BLaER1 treated with 17β-estradiol and CSF1 and Interleukin-3, amounts not matched to agents 10 nM and 100 nM (cell line): ENCODE data around the gene HCRT.
A peak's percentile ranks its signal among the peaks of the same experiment; 100 is the strongest.

Experiments used
- H3K27ac ChIP-seq, 11 experiments: shearing (Covaris generic); formaldehyde crosslinking; 2 replicates each; pipeline ENCODE4 v1.8.1; 2022
- H3K27me3 ChIP-seq, 11 experiments: shearing (Covaris generic); formaldehyde crosslinking; 2 replicates each; pipeline ENCODE4 v1.8.1; 2022
- H3K36me3 ChIP-seq, 11 experiments: shearing (Covaris generic); formaldehyde crosslinking; 2 replicates each; pipeline ENCODE4 v1.8.1; 2022
- H3K4me1 ChIP-seq, 10 experiments: shearing (Covaris generic); formaldehyde crosslinking; 2 replicates each; pipeline ENCODE4 v1.8.1; 2022
- H3K4me2 ChIP-seq, 11 experiments: shearing (Covaris generic); formaldehyde crosslinking; 2 replicates each; pipeline ENCODE4 v1.8.1; 2022
- H3K4me3 ChIP-seq, 10 experiments: shearing (Covaris generic); formaldehyde crosslinking; 2 replicates each; pipeline ENCODE4 v1.8.1; 2022
- H3K9ac ChIP-seq, 11 experiments: shearing (Covaris generic); formaldehyde crosslinking; 2 replicates each; pipeline ENCODE4 v1.8.1; 2022
- H3K9me3 ChIP-seq, 11 experiments: shearing (Covaris generic); formaldehyde crosslinking; replicated peaks in 1 of 11; 2 replicates each; pipeline ENCODE4 v1.8.1; 2022
- H4K20me1 ChIP-seq, 11 experiments: shearing (Covaris generic); formaldehyde crosslinking; 2 replicates each; pipeline ENCODE4 v1.8.1; 2022
- Cebpa-rat ChIP-seq, 11 experiments: shearing (Covaris generic); IDR thresholded peaks; 2 replicates each; pipeline ENCODE4 v1.8.1; 2022

The HCRT gene

DNA sequence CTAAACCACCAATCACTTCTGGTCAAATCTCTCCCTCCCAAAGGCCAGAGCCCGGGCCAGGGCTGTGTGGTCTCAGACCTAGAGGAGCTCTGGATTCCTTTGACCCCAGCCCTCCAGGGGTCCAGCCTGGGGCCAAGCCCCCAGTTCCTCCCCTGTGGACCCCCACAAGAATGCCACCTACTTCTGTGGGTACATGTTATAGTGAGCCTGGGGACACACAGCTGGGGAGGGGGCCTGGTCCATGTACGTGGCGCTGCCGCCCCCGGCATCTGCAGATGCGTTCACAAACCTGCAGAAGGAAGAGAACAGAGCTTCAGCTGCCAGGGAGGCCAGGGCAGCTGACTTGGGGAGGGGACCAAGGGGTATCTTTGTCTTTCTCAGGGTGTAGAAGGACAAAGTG is 16.9 kb upstream of the HCRT start:
- Histone ChIP-seq H3K4me2 (no peak overlapping the region), H3K27me3 (no peaks in the 10 kb centered on the region), H3K9ac (peak overlapping the region in 1 of 11 experiments; percentile 21; a peak in 1 of 22 replicates), H3K36me3 (peaks cover 61 to 78% (median 74%) of the 10 kb centered on the region in 11 experiments), H3K4me1 (peaks cover 13 to 39% (median 22%) of the 10 kb centered on the region in 10 experiments; a peak in 18 of 20 replicates), H3K9me3 (no peaks in the 10 kb centered on the region), H3K27ac (no peak overlapping the region), H3K4me3 (no peak overlapping the region), H4K20me1 (no peaks in the 10 kb centered on the region; a peak in 1 of 22 replicates)
- no peak for TF ChIP-seq Cebpa-rat (IDR thresholded peaks at IDR 0.05)

GRCh38 chr17:42201458-42201772 is 16.2 kb upstream of the HCRT start:
- peaks cover 13 to 34% (median 18%) of the 10 kb centered on the region in 10 experiments; a peak in 18 of 20 replicates for H3K4me1 ChIP-seq
- no peak overlapping the region for H3K4me2 ChIP-seq
- no peak overlapping the region for H3K27ac ChIP-seq
- H4K20me1 ChIP-seq, result no peaks in the 10 kb centered on the region; a peak in 1 of 22 replicates
- no peak overlapping the region for H3K4me3 ChIP-seq
- H3K9me3 ChIP-seq, result no peaks in the 10 kb centered on the region
- TF ChIP-seq Cebpa-rat (IDR thresholded peaks at IDR 0.05), result no peak
- H3K27me3 ChIP-seq, result no peaks in the 10 kb centered on the region
- peaks cover 53 to 70% (median 67%) of the 10 kb centered on the region in 11 experiments for H3K36me3 ChIP-seq
- H3K9ac ChIP-seq, result peak overlapping the region in 2 of 11 experiments; percentile 10 to 27; a peak in 1 of 22 replicates

DNA sequence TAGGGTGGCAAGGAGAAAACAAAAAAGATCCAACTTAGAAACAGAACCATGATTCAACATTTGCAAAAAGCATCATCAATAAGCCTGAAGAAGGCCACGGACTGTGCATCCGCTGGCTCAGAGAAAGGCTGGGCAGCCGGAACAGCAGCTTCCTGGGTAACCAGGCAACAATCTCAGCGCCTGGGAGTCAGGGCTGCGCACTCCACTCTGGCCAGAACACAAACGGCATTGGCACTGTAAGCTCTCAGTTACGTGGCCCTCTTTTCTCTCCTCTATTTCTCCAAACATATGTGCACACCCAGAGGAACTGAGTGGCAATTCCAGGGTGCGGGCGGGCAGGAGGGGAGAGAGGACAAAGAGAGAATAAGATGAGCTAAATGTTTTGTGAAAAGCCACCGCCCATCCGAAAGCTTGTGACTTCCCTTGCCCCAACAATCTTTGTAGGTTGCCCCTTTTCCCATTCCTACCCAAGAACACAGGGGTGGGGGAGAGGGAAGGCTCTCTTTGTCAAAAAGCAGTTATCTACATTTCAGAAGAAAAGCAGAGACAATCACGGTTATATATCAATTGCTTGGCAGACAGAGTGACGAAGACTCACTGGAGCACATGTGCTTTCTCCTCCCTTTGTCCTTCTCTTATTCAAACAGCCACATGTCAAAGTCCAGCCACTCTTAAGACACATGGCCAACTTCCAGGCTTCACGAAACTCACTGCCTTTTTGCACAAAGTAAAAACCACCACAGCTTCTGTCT is 15.6 kb upstream of the HCRT start:
- Histone ChIP-seq H3K27me3 (no peaks in the 10 kb centered on the region), H3K9ac (peak overlapping the region in 3 of 11 experiments; percentile 12 to 72 (median 27); a peak in 2 of 22 replicates), H3K9me3 (no peaks in the 10 kb centered on the region), H3K4me2 (no peak overlapping the region), H3K36me3 (peaks cover 48 to 65% (median 62%) of the 10 kb centered on the region in 11 experiments), H3K27ac (no peak overlapping the region; a peak in 1 of 22 replicates), H4K20me1 (no peaks in the 10 kb centered on the region; a peak in 1 of 22 replicates), H3K4me1 (peaks cover 13 to 28% (median 15%) of the 10 kb centered on the region in 10 experiments; a peak in 18 of 20 replicates), H3K4me3 (no peak overlapping the region)
- no peak for TF ChIP-seq Cebpa-rat (IDR thresholded peaks at IDR 0.05)

DNA sequence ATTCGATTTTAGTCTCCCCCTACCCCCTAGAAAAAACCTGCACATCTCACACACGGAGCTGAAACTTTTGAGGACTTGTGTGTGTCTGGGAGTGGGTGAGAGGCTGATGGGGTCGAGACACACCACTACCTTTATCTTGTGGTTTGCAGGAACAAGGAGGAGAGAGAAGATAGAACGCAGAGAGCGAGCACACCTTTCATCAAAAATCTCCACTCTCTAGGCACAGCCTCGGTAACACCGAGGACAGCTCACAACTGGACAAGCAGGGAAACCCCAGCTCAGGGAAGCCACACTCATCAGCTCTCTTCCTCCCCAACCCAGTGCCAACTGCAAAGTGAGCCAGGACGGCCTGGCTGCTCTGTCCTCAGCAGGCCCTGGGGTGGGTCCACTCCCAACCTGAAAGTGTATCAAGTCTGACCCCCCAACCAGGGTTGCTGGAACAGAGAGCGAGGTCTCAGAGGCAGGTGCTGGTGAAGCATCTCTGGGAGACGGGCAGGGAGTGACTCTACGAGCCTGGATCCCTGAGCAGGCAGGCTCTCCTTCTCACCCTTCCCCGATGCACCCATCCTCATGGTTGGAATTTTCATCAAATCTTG is 14.3 kb upstream of the HCRT start:
- peaks cover 35 to 51% (median 48%) of the 10 kb centered on the region in 11 experiments for H3K36me3 ChIP-seq
- no peaks in the 10 kb centered on the region for H3K27me3 ChIP-seq
- no peak overlapping the region for H3K4me3 ChIP-seq
- peak overlapping the region in 7 of 11 experiments; percentile 14 to 72 (median 40); a peak in 12 of 22 replicates for H3K9ac ChIP-seq
- no peak for TF ChIP-seq Cebpa-rat (IDR thresholded peaks at IDR 0.05)
- H3K9me3 ChIP-seq, result no peaks in the 10 kb centered on the region
- peaks cover 16 to 32% (median 19%) of the 10 kb centered on the region in 10 experiments; a peak in 19 of 20 replicates for H3K4me1 ChIP-seq
- H3K27ac ChIP-seq, result peak overlapping the region in 9 of 11 experiments; percentile 8 to 83 (median 63); a peak in 13 of 22 replicates
- H3K4me2 ChIP-seq, result peak overlapping the region in 4 of 11 experiments; percentile 64 to 84 (median 73); a peak in 6 of 22 replicates
- no peaks in the 10 kb centered on the region; a peak in 1 of 22 replicates for H4K20me1 ChIP-seq

- no peak for TF ChIP-seq Cebpa-rat (IDR thresholded peaks at IDR 0.05)
- peaks cover 20 to 33% (median 21%) of the 10 kb centered on the region in 10 experiments for H3K4me1 ChIP-seq
Measured at GRCh38 chr17:42198897-42199296, 13.6 kb upstream of the HCRT start.

DNA sequence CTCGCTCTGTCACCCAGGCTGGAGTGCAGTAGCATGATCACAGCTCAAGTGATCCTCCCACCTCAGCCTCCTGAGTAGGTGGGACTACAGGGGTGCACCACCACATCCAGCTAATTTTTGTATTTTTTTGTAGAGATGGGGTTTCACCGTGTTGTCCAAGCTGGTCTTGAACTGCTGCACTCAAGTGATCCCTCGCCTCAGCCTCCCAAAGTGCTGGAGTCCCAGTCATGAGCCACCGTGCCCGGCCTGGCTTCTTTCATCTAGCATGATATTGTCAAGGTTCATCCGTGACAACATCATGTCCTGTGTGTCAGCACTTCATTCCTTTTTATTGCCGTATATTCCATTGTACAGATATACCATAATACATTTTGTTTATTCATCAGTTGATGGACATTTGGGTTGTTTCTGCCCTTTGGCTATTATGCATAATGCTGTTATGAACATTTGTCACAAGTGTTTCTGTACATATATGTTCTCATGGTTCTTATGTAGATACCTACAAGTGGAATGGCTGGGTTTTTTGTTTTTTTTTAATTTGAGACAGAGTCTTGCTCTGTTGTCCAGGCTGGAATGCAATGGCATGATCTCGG is 12.4 kb upstream of the HCRT start:
- Histone ChIP-seq H3K4me2 (no peak overlapping the region; a peak in 1 of 22 replicates), H4K20me1 (no peaks in the 10 kb centered on the region), H3K27me3 (no peaks in the 10 kb centered on the region), H3K9me3 (no peaks in the 10 kb centered on the region), H3K36me3 (peaks cover 17 to 33% (median 30%) of the 10 kb centered on the region in 11 experiments), H3K4me3 (no peak overlapping the region), H3K27ac (no peak overlapping the region), H3K9ac (no peak overlapping the region), H3K4me1 (peaks cover 32 to 45% (median 34%) of the 10 kb centered on the region in 10 experiments)
- no peak for TF ChIP-seq Cebpa-rat (IDR thresholded peaks at IDR 0.05)

More at GRCh38 chr17:42198897-42199296, 13.6 kb upstream of the HCRT start:
- H3K4me2 ChIP-seq, result peak overlapping the region in 10 of 11 experiments; percentile 10 to 84 (median 53); a peak in 13 of 22 replicates
- H3K27me3 ChIP-seq, result no peaks in the 10 kb centered on the region
- H3K9me3 ChIP-seq, result no peaks in the 10 kb centered on the region
- no peak overlapping the region for H3K4me3 ChIP-seq
- H3K36me3 ChIP-seq, result peaks cover 29 to 45% (median 42%) of the 10 kb centered on the region in 11 experiments
- peak overlapping the region in 6 of 11 experiments; percentile 18 to 72 (median 32); a peak in 11 of 22 replicates for H3K9ac ChIP-seq
- no peaks in the 10 kb centered on the region; a peak in 1 of 22 replicates for H4K20me1 ChIP-seq
- peak overlapping the region in 9 of 11 experiments; percentile 8 to 83 (median 63); a peak in 16 of 22 replicates for H3K27ac ChIP-seq

DNA sequence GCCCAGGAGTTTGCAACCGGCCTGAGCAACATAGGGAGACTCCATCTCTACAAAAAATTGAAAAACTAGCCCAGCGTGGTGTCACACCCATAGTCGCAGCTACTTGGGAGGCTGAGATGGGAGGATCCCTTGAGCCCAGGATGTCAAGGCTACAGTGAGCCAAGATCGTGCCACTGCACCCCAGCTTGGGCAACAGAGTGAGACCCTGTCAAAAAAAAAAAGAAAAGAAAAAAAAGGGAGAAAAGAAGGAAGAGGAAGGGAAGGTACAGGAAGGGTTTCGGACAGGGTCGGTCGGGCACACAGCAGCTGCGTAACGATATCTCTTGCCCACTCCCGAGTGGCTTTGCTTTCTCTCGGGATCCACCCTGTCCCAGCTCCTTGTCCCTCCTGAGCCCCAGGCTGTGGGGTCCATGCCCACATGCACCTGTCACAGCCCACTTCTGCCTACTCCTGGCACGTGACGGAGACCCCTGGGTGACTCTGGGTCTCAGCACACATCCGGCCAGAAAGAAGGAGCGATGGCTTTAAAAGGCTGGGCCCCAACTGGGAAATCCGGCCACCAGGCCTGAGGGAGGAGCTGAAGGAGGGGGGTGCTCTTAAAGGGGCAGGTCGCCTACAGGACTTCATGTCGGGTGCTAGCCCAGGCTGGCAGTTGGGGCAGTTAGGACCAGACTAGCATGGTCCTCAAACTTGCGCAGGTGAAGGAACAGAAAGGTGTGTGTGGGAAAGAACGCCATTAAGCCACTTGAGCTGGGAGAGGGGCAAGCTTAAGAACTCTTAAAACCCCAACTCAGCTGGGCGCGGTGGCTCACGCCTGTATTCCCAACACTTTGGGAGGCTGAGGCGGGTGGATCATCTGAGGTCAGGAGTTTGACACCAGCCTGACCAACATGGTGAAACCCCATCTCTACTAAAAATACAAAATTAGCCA is 9.0 kb upstream of the HCRT start, which contains the start of gene GHDC:
Gene GHDC (minus strand): TSS at position 526 of the 931 bp plus-strand sequence. CDS start 913 bp downstream, outside the sequence.
- peak within 1 kb of the TSS; percentile 78 to 100 (median 96) for H3K4me2 ChIP-seq
- H3K36me3 ChIP-seq, result peaks cover 0 to 13% (median 0%) of the 10 kb centered on the region in 11 experiments; a peak in 3 of 22 replicates
- peak within 1 kb of the TSS; percentile 71 to 89 (median 81) for H3K9ac ChIP-seq
- peak within 1 kb of the TSS; percentile 67 to 84 (median 70) for H3K4me3 ChIP-seq
- H3K4me1 ChIP-seq, result peaks cover 42 to 61% (median 56%) of the 10 kb centered on the region in 10 experiments
- no peaks in the 10 kb centered on the region for H4K20me1 ChIP-seq
- H3K27ac ChIP-seq, result peak within 1 kb of the TSS; percentile 75 to 89 (median 82)
- H3K9me3 ChIP-seq, result no peaks in the 10 kb centered on the region
- no peak for TF ChIP-seq Cebpa-rat (IDR thresholded peaks at IDR 0.05)
- no peaks in the 10 kb centered on the region for H3K27me3 ChIP-seq
